Measurements from ENCODE around the gene FAM185A. TPM values are rescaled to one million over a fixed set of nuclear protein-coding genes. Genes with fewer than 3 reads are reported as not detected.

The FAM185A gene
- polyA plus RNA-seq, 2 of the 4 experiments (the other 2 are of a cell fraction) = 7.5 to 9.1 TPM

- Histone ChIP-seq H3K4me2 (no peak overlapping the region), H3K4me3 (no peak overlapping the region), H3K4me1 (no peaks in the 10 kb centered on the region), H3K27ac (no peak overlapping the region), H3K9me3 (no peaks in the 10 kb centered on the region; the same call in 2 of the 3 replicates)
- ATAC-seq (no peak), FAIRE-seq (no peak), DNase-seq (ENCODE audit: low read depth in 1 of 2, low spot score in 1 of 2) (no peak)
- ChIA-PET CTCF (interaction anchor here (1.0 kb wide), 1 partner anchor 256 kb away, joined by 4 read pairs; no protein-coding TSS in a partner anchor), POLR2A (no interaction called here)
- WGBS (ENCODE audit: missing lambda C conversion rate) = 83% methylated on average over 7 of the region's 7 CpGs
- TF ChIP-seq ZFP36 (IDR thresholded peaks at IDR 0.05; ENCODE audit: borderline replicate concordance, partially characterized antibody) = no peak
- TF ChIP-seq CEBPB (IDR thresholded peaks at IDR 0.05) = no peak
- TF ChIP-seq HOXA7 (CRISPR knock-in tag; IDR thresholded peaks at IDR 0.05) = no peak
- no peak for TF ChIP-seq CTCF (IDR thresholded peaks at IDR 0.05)
- TF ChIP-seq NFE2L2 (conservative IDR thresholded peaks at IDR 0.05; ENCODE audit: low read length) = no peak
- no peak for TF ChIP-seq ZC3H11A (IDR thresholded peaks at IDR 0.05)
- TF ChIP-seq CBX2 (IDR thresholded peaks at IDR 0.05; ENCODE audit: borderline replicate concordance, low read depth) = no peak
- no peak for TF ChIP-seq CBX8 (IDR thresholded peaks at IDR 0.05)
- TF ChIP-seq PBX3 (IDR thresholded peaks at IDR 0.05) = no peak
- no peak for TF ChIP-seq RFX5 (IDR thresholded peaks at IDR 0.05)
Observed at GRCh38 chr7:102806613-102807012, 57.8 kb downstream of the FAM185A start.

- TF ChIP-seq CTCF (IDR thresholded peaks at IDR 0.05) = no peak
- FAIRE-seq = no peak
- no peak for ATAC-seq
- DNase-seq (ENCODE audit: low read depth in 1 of 2, low spot score in 1 of 2) = no peak
- no peak overlapping the region for H3K27ac ChIP-seq
- H3K9me3 ChIP-seq = no peaks in the 10 kb centered on the region
- H3K4me2 ChIP-seq = no peak overlapping the region
- ChIA-PET POLR2A (no interaction called here), CTCF (interaction anchor here (1.6 to 2.0 kb wide), 2 partner anchors 9 to 251 kb away, joined by 5 to 6 read pairs; no protein-coding TSS in a partner anchor)
- no peak overlapping the region for H3K4me3 ChIP-seq
- H3K4me1 ChIP-seq = peaks cover 3% of the 10 kb centered on the region; the same call in 1 of the 3 replicates
Observed at GRCh38 chr7:102810916-102811315, 62.1 kb downstream of the FAM185A start.

GRCh38 chr7:102811942-102812678, 63.3 kb downstream of the FAM185A start:
- no peak for DNase-seq (ENCODE audit: low read depth in 1 of 2, low spot score in 1 of 2)
- WGBS (ENCODE audit: missing lambda C conversion rate) = 67% methylated on average over 8 of the region's 8 CpGs
- TF ChIP-seq MAFK (IDR thresholded peaks at IDR 0.05; ENCODE audit: partially characterized antibody) = peak; percentile 92
- no peak for TF ChIP-seq CEBPB (IDR thresholded peaks at IDR 0.05)
- Histone ChIP-seq H3K4me1 (peaks cover 3% of the 10 kb centered on the region; the same call in 1 of the 3 replicates), H3K4me3 (no peak overlapping the region), H3K27ac (no peak overlapping the region), H3K4me2 (no peak overlapping the region), H3K9me3 (no peaks in the 10 kb centered on the region)
- ChIA-PET CTCF (interaction anchor here (1.0 to 1.6 kb wide), 2 partner anchors 30 to 250 kb away, joined by 3 to 6 read pairs; no protein-coding TSS in a partner anchor), POLR2A (no interaction called here)
- no peak for FAIRE-seq
- ATAC-seq = no peak

Measured in A549 (cell line).